ENCODE results near the gene FRMD6. TPM values are rescaled to one million over a fixed set of nuclear protein-coding genes. Genes with fewer than 3 reads are reported as not detected.

The FRMD6 gene
- total and polyA plus RNA-seq, 10 of the 15 experiments (the other 5 are each of a cell fraction or from before 2014, with no cell fraction given), result 0.86 to 7.8 (median 3.3) TPM

DNA sequence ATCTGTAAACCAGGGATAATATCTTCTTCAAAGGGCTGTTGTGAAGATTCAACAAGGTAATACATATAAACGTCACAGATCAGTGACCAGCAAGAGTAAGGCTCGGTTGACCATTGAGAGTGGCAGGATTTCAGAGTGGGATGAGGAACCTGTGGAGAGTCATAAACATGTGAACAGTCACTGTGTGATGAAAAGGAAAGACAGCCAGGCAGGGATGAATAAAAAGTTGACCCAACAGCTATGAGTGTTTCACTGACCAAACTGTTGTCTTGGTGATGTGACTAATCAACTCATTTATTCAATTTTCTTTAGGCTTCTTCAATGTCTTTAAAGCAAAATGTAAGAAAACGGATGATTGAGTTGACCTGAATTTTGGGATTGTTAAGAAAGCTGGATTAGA, 8.6 kb upstream of the FRMD6 start:
- FAIRE-seq, result no peak
- H3K9ac ChIP-seq (ENCODE audit: control insufficient read depth, insufficient read depth, low read length), result no peak overlapping the region
- no peaks in the 10 kb centered on the region for H3K9me3 ChIP-seq (replicated peaks; ENCODE audit: control insufficient read depth, insufficient read depth, low read length)
- no peak overlapping the region for H3K4me3 ChIP-seq
- in situ Hi-C loops (cut with MboI) (no loop called here), intact Hi-C loops (cut with micrococcal nuclease; ENCODE audit: unreplicated experiment) (no loop called here)
- BruUV-seq (replicated peaks), result no TSS peak
- H3K36me3 ChIP-seq (ENCODE audit: control insufficient read depth in 2 of 2, insufficient read depth in 2 of 2, low read length in 1 of 2), result no peaks in the 10 kb centered on the region
- no peak overlapping the region for H3K4me2 ChIP-seq (ENCODE audit: control insufficient read depth, insufficient read depth)
- ChIA-PET CTCF (interaction anchor here (1.1 kb wide), 1 partner anchor 9 kb away, joined by 3 read pairs; the partner anchor contains the start of gene FRMD6), POLR2A (no interaction called here), RAD21 (ENCODE audit: unreplicated experiment) (no interaction called here), SMC1A (ENCODE audit: uncharacterized antibody, unreplicated experiment) (interaction anchor here (0.5 to 2.1 kb wide), 2 partner anchors 25 to 1043 kb away, joined by 3 to 5 read pairs; no protein-coding TSS in a partner anchor)
- no peaks in the 10 kb centered on the region for H3K79me2 ChIP-seq (ENCODE audit: control insufficient read depth, insufficient read depth, low read length)
- H2AFZ ChIP-seq (ENCODE audit: control insufficient read depth, low read depth, low read length), result no peak overlapping the region
- DNase-seq (ENCODE audit: low read depth, low spot score), result no peak
- H3K27me3 ChIP-seq (replicated peaks in 1 of 2; ENCODE audit: control insufficient read depth in 2 of 2, insufficient read depth in 2 of 2, low read length in 1 of 2), result no peaks in the 10 kb centered on the region
- no peaks in the 10 kb centered on the region for H4K20me1 ChIP-seq (ENCODE audit: control insufficient read depth, insufficient read depth)
- no peaks in the 10 kb centered on the region for H3K4me1 ChIP-seq (ENCODE audit: control insufficient read depth, insufficient read depth, low read length)
- H3K27ac ChIP-seq (ENCODE audit: control insufficient read depth, insufficient read depth), result no peak overlapping the region
- no peak for ATAC-seq
- 39% methylated on average over 3 of the region's 3 CpGs for WGBS (ENCODE audit: insufficient coverage, insufficient replicate concordance, low lambda C conversion rate, missing lambda C conversion rate)
- TF ChIP-seq TCF3 (IDR thresholded peaks at IDR 0.05; ENCODE audit: borderline replicate concordance, insufficient read depth, low read depth, low read length) (no peak), MYB (IDR thresholded peaks at IDR 0.05; ENCODE audit: borderline replicate concordance, low read depth, low read length) (no peak), PML (IDR thresholded peaks at IDR 0.05; ENCODE audit: low read length) (no peak), USF1 (IDR thresholded peaks at IDR 0.05; ENCODE audit: borderline replicate concordance, extremely low read length, insufficient read depth, low read depth, low read length) (no peak), MEF2A (IDR thresholded peaks at IDR 0.05; ENCODE audit: insufficient read depth, low read depth, low read length) (no peak), LARP7 (IDR thresholded peaks at IDR 0.05) (no peak), EZH2 (IDR thresholded peaks at IDR 0.05; ENCODE audit: borderline replicate concordance, control insufficient read depth, low read depth, low read length) (no peak), RBBP5 (conservative IDR thresholded peaks at IDR 0.05) (no peak), ZNF274 (IDR thresholded peaks at IDR 0.05; ENCODE audit: insufficient read depth, insufficient read length) (no peak), SP1 (IDR thresholded peaks at IDR 0.05; ENCODE audit: low read depth, low read length) (no peak), ZBED1 (IDR thresholded peaks at IDR 0.05; ENCODE audit: borderline replicate concordance) (no peak), MTA2 (IDR thresholded peaks at IDR 0.05; ENCODE audit: low read depth) (no peak), CEBPB (IDR thresholded peaks at IDR 0.05; ENCODE audit: borderline replicate concordance in 1 of 2, low read depth in 2 of 2, low read length in 2 of 2) (no peak), POLR2A (IDR thresholded peaks at IDR 0.05; ENCODE audit: low read depth, low read length) (no peak), ATF3 (IDR thresholded peaks at IDR 0.05; ENCODE audit: borderline replicate concordance, extremely low read depth, low read depth, low read length) (no peak), MXI1 (IDR thresholded peaks at IDR 0.05; ENCODE audit: low read depth, low read length) (no peak)
- TF ChIP-seq, protein P1, sequence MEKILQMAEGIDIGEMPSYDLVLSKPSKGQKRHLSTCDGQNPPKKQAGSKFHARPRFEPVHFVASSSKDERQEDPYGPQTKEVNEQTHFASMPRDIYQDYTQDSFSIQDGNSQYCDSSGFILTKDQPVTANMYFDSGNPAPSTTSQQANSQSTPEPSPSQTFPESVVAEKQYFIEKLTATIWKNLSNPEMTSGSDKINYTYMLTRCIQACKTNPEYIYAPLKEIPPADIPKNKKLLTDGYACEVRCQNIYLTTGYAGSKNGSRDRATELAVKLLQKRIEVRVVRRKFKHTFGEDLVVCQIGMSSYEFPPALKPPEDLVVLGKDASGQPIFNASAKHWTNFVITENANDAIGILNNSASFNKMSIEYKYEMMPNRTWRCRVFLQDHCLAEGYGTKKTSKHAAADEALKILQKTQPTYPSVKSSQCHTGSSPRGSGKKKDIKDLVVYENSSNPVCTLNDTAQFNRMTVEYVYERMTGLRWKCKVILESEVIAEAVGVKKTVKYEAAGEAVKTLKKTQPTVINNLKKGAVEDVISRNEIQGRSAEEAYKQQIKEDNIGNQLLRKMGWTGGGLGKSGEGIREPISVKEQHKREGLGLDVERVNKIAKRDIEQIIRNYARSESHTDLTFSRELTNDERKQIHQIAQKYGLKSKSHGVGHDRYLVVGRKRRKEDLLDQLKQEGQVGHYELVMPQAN (conservative IDR thresholded peaks at IDR 0.05), result no peak
